Nucleus accumbens (tissue), 56 donors: ENCODE data around the gene WASF3.

Experiments
- DNase-seq, 56 donors: peaks; one replicate each; lab custom pipeline; 2025; lab: John Stamatoyannopoulos, UW

The WASF3 gene

DNA sequence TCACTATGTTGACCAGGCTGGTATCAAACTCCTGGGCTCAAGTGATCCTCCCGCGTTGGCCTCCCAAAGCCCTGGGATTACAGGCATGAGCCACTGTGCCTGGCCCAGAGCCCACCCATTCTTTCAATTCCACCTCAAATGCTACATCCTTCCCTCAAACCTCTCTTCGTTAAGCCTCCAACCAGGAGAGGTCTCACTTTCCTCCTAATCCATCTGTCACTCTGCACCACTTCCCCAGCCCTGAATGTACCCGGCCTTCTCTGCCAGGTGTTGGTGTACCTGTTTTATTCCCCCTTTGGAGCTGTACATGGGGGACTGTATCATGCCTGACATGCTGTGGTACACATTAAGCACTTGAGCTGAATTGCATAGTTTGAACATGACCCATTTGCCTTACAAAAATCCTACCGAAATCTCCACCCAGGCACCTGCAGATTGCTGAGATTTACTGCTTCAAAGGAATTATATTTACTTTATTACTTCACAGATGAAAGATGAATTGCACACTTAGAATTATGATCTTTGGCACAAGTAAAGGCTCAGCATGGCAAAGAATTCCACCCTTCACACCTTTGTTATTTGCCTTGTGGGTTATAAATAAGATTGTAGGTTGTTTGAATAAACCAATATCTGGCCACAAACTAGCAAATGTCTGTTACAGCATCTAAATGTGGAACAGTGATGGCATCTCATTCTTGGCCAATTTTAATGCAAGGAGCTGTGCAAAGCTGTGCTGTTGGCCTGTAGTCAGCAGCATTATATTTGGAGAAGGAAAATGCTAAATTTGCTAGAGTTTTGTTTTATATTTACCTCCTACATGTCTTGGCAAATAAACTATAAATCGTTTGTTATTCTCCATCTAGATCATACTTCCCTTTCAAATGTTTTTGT lies 15.6 kb upstream of the WASF3 start:
- DNase-seq = no peak

GRCh38 chr13:26544707-26545106 lies 12.8 kb upstream of the WASF3 start:
- no peak for DNase-seq

- DNase-seq = peak in 4 of 56 donors; percentile 3 to 18 (median 4)
Measured at GRCh38 chr13:26548205-26548765, 9.2 kb upstream of the WASF3 start.

- DNase-seq = peak in 9 of 56 donors; percentile 8 to 45 (median 18)
Measured at GRCh38 chr13:26549713-26550112, 7.8 kb upstream of the WASF3 start.

DNA sequence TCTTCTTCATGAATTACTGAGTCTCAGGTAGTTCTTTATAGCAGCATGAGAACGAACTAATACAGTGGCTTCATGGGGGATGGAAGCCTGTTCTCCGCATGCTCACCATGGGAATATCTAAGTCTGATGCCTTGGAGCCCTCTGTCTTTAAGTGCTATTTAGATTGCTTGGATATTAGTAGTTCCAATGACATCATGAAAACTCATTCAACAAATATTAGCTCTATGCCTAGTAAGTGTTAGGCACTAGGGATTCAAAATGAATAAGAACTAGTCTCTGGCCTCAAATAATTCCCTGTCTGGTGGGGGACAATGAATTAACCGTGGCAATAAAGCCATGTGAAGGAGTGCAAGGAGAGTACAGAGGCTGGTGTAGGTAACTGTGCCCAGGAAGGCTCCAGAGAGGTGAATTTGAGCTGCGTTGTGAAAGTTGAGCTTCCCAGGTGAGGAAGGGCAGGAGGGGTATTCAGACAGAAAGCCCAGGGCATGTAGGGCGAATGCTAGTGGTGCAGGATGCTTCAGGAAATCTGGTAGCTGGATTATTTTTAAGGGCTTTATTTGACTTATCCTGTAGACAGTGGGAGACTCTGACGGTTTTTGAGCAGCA lies 6.1 kb upstream of the WASF3 start:
- DNase-seq = no peak

DNA sequence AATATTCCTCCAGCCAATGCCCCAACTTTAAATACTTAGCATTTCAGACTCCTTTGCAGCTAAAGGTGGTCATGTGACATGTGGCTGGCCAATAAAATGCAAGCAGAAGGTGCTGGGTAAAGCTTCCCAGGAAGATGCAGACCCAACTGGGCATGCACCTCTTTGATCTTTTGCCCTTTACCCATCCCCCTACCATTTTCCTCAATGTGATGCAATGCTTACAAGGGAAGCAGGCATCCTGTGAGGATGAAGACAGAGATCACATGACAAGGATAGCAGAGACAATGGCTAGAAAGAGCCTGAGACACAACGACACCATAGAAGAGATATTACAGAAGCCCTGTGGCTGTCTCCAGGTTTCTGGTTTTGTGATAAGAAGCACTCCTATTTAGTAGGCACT lies 2.1 kb upstream of the WASF3 start:
- DNase-seq = no peak

DNA sequence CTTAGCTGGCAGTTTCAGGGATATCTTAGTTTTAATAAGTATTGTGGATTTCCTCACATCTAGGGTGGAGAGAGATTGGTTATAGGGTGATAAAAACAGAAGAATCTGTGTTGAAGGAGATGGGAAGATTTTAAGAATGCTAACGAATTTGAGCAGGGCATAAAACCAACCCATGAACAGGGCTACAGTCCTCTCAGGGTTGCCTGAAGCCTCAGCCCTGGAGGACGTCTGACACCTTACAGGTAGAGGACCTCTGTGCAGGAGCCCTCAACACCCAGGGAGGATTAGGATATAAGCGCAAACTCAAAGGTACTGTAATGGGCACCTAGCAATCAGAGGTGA lies 461 bp upstream of the WASF3 start:
- DNase-seq = no peak

- DNase-seq = peak in 13 of 56 donors; percentile 7 to 65 (median 32)
Measured at GRCh38 chr13:26558074-26558805, 757 bp downstream of the WASF3 start.

GRCh38 chr13:26558987-26559386 lies 1.5 kb downstream of the WASF3 start:
- DNase-seq = no peak

DNA sequence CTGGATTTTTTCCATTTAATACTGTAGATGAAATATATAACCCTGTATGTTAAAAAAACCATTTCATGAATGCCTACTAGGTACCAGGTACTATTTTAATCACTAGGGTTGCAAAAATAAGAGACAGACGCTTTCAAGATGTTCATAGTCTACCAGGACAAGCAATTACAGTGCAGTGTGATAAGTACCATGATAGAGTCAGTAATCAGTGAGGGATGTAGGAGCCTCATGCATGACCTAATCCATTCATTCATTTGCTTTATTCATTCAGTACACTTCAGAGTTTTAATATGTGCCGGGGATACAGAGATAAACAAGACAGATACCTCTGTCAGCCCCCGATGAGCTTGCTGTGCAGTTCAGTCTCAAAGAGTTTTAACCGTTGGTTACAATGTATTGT lies 3.0 kb downstream of the WASF3 start:
- DNase-seq = no peak

DNA sequence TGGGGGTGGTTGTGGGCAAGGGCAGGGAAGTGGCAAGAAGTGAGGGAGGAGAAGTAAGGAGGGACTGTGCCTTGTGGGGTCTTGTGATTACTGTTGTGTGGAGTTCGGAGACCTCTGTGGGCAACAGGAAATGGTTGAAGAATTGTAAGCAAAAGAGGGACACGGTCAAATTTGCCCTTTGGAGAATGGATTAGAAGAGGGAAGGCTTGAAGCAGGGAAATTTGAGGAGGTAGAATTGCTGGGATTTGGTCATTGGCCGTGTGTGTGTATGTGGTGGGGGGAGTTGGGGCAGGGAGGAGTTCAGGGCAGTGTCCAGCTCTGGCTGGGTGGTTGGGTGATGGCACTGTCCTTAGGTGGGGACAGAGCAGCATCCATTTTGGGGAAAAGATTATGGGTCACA lies 3.6 kb downstream of the WASF3 start:
- no peak for DNase-seq

DNA sequence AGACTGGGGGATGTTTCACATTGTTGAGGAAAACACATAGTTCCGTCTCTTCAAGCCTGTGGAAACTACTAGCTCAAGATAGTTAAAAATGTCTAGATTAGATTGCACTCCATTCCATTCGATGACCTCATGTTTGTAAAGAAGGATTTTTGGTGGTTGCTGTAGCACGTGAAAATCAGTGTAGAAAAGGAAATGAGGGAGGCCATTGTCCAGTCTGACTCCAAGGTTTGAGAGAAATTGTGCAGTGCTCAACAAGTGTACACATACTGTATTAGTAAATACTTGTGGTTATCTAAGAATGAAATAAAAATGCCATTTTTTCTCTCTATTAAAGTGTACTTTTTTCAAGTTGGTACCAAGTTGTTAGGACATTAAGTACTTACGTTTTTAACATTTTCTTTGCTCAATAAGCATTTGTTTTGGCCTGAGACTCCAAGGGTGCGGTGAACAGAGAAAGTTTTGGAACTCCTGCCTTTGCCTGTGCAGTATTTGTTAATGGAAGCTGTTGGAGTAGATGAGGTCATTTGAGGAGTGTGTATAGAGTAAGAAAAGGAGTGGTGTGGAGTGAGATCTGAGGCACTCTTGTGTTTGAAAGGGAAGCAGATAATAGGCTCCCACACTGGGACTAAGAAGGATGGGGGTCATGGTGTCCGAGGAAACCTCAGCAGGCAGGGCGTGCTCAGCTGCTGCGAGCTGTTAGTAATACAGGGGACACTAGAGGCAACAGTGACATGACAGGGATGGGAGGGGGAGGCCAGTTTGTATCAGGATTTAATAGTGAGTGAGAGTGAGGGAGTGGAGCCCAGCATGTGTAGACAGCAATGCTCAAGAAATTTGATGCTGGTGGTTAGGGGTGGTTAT lies 4.4 kb downstream of the WASF3 start:
- DNase-seq = no peak

DNA sequence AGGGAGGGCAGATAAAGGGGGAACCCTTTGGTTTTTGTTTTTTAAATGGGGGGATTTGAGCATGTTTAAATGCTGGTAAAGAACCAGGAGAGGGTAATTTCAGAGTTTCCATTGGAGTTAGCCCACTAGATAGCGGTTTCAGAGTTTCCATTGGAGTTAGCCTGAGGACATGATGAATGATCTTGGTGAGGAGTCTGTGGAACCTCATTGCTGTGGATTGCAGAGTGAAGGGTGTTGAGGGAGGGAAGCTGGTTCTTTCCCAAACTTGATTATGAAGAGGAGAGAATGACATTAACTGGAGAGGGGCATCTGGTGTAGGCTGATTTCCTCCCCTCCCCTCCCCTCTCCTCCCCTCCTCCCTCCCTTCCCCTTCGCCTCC lies 5.0 kb downstream of the WASF3 start:
- DNase-seq = no peak

DNA sequence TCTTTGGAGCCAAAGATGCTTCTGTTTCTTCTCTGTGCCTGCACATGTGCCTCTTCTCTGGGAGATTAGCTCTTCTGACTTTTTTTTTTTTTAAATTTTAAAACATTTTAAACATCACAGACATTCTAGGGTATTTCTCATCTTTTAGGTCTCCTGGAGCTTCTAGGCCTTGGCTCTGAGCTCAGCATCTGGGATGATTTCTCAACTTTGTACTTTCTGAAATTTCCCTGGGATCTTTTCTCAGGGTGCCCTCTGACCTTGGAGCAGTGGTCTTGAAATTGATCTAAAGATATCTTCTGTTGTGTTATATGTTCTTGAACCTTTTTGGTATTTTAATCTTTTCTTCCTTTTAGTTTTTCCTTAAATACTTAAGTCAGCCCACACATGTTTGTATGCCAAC lies 6.2 kb downstream of the WASF3 start:
- no peak for DNase-seq

GRCh38 chr13:26568132-26568815 lies 10.8 kb downstream of the WASF3 start:
- no peak for DNase-seq

- DNase-seq = no peak
Measured at GRCh38 chr13:26571518-26571917, 14.0 kb downstream of the WASF3 start.

- no peak for DNase-seq
Measured at GRCh38 chr13:26575244-26575643, 17.8 kb downstream of the WASF3 start.

DNA sequence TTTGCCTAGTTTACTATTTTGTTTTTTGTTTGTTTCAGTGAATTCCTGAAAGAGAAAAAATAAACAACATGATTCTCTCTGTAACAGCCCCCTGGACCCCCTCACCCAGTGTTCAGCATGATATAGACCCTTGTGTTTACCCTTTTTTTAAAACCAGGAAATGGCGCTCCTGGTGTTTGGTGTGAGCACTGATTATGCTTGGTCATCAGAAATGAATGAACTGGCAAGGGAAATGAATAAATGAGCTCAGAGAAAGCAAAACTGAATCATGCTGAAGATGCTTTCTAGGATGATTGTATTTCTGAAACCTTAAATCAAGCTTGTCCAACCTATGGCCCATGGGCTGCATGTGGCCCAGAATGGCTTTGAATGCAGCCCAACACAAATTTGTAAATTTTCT lies 22.1 kb downstream of the WASF3 start:
- no peak for DNase-seq

- DNase-seq = no peak
Measured at GRCh38 chr13:26583662-26584061, 26.2 kb downstream of the WASF3 start.

DNA sequence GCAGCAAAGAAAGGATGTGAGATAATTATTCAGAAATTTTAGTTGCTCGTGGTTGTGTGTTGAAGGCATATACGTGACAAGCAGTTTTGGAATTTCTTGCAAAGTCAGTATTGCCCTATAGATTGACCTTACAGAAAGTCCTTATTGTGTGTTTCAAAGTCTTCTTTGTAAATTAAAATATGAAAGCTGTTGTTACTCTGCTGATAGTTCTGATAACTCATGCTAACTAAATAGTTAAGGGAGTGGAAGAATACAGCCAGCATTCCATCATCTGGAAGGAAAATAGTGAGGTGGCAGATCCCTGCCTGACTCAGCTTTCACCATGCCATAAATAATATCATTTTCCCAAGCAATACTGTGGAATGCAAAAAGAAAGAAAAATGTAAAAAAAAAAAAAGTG lies 27.2 kb downstream of the WASF3 start:
- DNase-seq = no peak
